ENCODE results near the gene VIL1. TPM values are rescaled to one million over a fixed set of nuclear protein-coding genes. Genes with fewer than 3 reads are reported as not detected.

VIL1 gene
- total RNA-seq, 4 donors from 2014 or later, result 177 to 541 (median 285) TPM

DNA sequence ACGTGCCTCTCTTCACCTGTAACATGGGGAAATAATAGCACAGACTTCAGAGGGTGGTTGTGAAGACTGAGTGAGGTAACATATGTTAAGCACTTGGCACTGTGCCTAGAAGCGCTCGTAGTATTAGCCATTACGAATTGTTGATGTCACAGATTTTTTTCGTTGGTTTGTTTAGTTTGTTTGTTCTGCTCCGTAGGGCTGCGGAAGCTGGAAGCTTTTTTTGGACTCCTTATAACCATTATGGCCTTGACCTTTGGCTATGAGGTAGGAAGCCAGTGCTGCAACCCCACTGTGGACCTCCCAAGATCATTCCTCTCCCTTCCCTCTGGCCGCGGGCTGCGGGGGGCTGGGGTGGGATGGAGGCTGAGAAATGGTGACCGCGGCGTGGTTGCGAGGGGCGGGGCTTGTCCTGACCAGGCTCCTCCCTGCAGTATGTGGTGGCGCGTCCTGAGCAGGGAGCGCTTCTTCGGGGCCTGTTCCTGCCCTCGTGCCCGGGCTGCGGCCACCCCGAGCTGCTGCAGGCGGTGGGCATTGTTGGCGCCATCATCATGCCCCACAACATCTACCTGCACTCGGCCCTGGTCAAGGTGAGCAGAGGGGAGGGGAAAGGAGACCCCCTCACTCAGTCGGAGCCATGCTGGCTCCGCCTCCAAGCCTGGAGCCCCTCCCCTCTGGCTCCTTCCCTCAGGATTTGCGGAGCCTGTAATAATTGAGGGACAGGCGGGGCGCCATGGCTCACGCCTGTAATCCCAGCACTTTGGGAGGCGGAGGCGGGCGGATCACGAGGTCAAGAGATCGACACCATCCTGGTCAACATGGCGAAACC lies 31.3 kb upstream of the VIL1 start:
- intact Hi-C loops (cut with DNase I; ENCODE audit: low total_unique reads), result no loop called here
- Histone ChIP-seq H3K36me3 (no peaks in the 10 kb centered on the region), H3K27ac (peak overlapping the region; percentile 55 to 76 (median 62)), H3K4me1 (peaks cover 0 to 14% (median 4%) of the 10 kb centered on the region in 4 donors), H3K4me3 (peak overlapping the region in 3 of 4 donors; percentile 21 to 51 (median 35)), H3K27me3 (no peaks in the 10 kb centered on the region), H3K9me3 (no peaks in the 10 kb centered on the region)
- in situ Hi-C loops (cut with MboI; ENCODE audit: low pct_ligation_motif_present in 1 of 4, low pct_unique_long_range_greater_than_20kb in 1 of 4, low sequenced_read_pairs in 3 of 4), result loop anchor here in 3 of 4 donors (25.0 kb wide), 2 partner anchors 100 to 200 kb away; partner anchors contain the start of gene TMBIM1 (in 2 of the 3)
- WGBS, 2 donors (ENCODE audit: low coverage in 1 of 2), result 0 to 14% methylated on average over 4 to 25 of the region's 38 CpGs
- DNase-seq, result peak; percentile 75
- TF ChIP-seq POLR2AphosphoS5 (IDR thresholded peaks at IDR 0.05), result peak in 1 of 3 donors; percentile 39
- peak; percentile 59 for TF ChIP-seq POLR2A (IDR thresholded peaks at IDR 0.05)
- no peak for TF ChIP-seq CTCF (IDR thresholded peaks at IDR 0.05)
- no peak for TF ChIP-seq EP300 (IDR thresholded peaks at IDR 0.05; ENCODE audit: low read depth)

DNA sequence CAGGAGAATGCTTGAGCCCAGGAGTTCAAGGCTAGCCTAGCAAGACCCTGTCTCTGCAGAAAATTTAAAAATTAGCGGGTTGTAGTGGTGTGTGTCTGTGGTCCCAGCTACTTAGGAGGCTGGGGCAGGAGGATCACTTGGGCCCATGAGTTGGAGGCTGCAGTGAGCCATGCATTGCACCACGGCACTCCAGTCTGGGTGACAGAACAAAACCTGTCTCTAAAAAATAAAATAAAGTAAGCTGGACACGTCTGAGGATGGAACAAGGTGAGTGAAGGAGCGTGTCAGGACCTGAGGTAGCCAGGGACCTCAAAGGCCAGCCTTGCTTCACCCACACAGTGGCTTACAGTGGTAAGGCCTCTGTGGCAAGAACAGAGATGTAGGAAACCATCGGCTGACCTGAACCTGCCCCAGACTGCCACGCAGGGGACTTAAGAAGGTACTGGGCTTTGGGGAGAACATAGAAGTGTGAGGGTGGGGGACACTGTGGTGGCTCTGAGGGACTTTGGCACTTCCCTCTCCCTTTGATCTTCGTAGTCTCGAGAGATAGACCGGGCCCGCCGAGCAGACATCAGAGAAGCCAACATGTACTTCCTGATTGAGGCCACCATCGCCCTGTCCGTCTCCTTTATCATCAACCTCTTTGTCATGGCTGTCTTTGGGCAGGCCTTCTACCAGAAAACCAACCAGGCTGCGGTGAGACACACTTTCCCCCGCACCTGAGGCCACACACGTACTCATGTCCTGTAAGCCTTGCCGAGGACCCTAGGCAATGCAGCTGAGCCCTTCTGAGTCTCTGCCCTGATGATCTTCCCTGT lies 29.4 kb upstream of the VIL1 start:
- 92% methylated on average over 17 of the region's 17 CpGs; no CpG with 5 or more reads in 1 of the 2 donors for WGBS, 2 donors (ENCODE audit: low coverage in 1 of 2)
- intact Hi-C loops (cut with DNase I; ENCODE audit: low total_unique reads) (no loop called here), in situ Hi-C loops (cut with MboI; ENCODE audit: low pct_ligation_motif_present in 1 of 4, low pct_unique_long_range_greater_than_20kb in 1 of 4, low sequenced_read_pairs in 3 of 4) (loop anchor here in 3 of 4 donors (10.0 to 25.0 kb wide), 3 partner anchors 95 to 202 kb away; partner anchors contain the start of gene TMBIM1 (in 3 of the 3))
- no peak for DNase-seq
- no peaks in the 10 kb centered on the region for H3K36me3 ChIP-seq
- H3K9me3 ChIP-seq, result no peaks in the 10 kb centered on the region
- H3K27ac ChIP-seq, result no peak overlapping the region
- peaks cover 0 to 21% (median 4%) of the 10 kb centered on the region in 4 donors for H3K4me1 ChIP-seq
- no peak overlapping the region for H3K4me3 ChIP-seq
- no peaks in the 10 kb centered on the region for H3K27me3 ChIP-seq
- TF ChIP-seq POLR2AphosphoS5 (IDR thresholded peaks at IDR 0.05) (no peak), CTCF (IDR thresholded peaks at IDR 0.05) (no peak), EP300 (IDR thresholded peaks at IDR 0.05; ENCODE audit: low read depth) (no peak), POLR2A (IDR thresholded peaks at IDR 0.05) (no peak)

- H3K9me3 ChIP-seq, result no peaks in the 10 kb centered on the region
- no peak overlapping the region for H3K4me3 ChIP-seq
- no peaks in the 10 kb centered on the region for H3K36me3 ChIP-seq
- H3K4me1 ChIP-seq, result peaks cover 3 to 32% (median 12%) of the 10 kb centered on the region in 4 donors
- no peak for DNase-seq
- no peak overlapping the region for H3K27ac ChIP-seq
- in situ Hi-C loops (cut with MboI; ENCODE audit: low pct_ligation_motif_present in 1 of 4, low pct_unique_long_range_greater_than_20kb in 1 of 4, low sequenced_read_pairs in 3 of 4), result loop anchor here in 3 of 4 donors (10.0 to 25.0 kb wide), 3 partner anchors 96 to 204 kb away; partner anchors contain the start of gene TMBIM1 (in 3 of the 3)
- H3K27me3 ChIP-seq, result no peaks in the 10 kb centered on the region
- no peak for TF ChIP-seq POLR2AphosphoS5 (IDR thresholded peaks at IDR 0.05)
- no peak for TF ChIP-seq POLR2A (IDR thresholded peaks at IDR 0.05)
- TF ChIP-seq EP300 (IDR thresholded peaks at IDR 0.05; ENCODE audit: low read depth), result no peak
- no peak for TF ChIP-seq CTCF (IDR thresholded peaks at IDR 0.05)
- 91 to 92% methylated on average over 11 to 23 of the region's 23 CpGs for WGBS, 2 donors (ENCODE audit: low coverage in 1 of 2)
- intact Hi-C loops (cut with DNase I; ENCODE audit: low total_unique reads), result no loop called here
Observed at GRCh38 chr2:218391202-218391601, 27.7 kb upstream of the VIL1 start.

DNA sequence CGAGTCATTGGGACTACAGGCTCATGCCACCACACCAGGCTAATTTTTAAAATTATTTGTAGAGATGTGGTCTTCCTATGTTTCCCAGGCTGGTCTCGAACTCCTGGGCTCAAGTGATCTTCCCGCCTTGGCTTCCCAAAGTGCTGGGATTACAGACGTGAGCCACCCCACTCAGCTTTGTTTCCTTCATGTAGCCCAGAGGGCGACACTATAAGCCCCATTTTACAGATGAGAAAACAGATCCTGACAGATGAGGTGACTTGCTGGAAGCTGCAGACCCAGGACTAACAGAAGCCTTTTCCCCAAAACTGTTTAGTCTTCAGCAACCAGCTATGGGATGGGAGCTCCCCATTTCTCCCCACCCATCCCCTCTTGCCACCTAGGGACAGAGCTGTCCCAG lies 26.5 kb upstream of the VIL1 start:
- WGBS, 2 donors (ENCODE audit: low coverage in 1 of 2), result 83 to 93% methylated on average over 4 to 5 of the region's 5 CpGs
- H3K4me3 ChIP-seq, result no peak overlapping the region
- H3K9me3 ChIP-seq, result no peaks in the 10 kb centered on the region
- intact Hi-C loops (cut with DNase I; ENCODE audit: low total_unique reads), result no loop called here
- DNase-seq, result no peak
- H3K27ac ChIP-seq, result no peak overlapping the region
- no peaks in the 10 kb centered on the region for H3K27me3 ChIP-seq
- in situ Hi-C loops (cut with MboI; ENCODE audit: low pct_ligation_motif_present in 1 of 4, low pct_unique_long_range_greater_than_20kb in 1 of 4, low sequenced_read_pairs in 3 of 4), result loop anchor here in 3 of 4 donors (10.0 to 25.0 kb wide), 3 partner anchors 98 to 205 kb away; partner anchors contain the start of gene TMBIM1 (in 3 of the 3)
- H3K36me3 ChIP-seq, result no peaks in the 10 kb centered on the region
- TF ChIP-seq POLR2AphosphoS5 (IDR thresholded peaks at IDR 0.05) (no peak), POLR2A (IDR thresholded peaks at IDR 0.05) (no peak), CTCF (IDR thresholded peaks at IDR 0.05) (no peak), EP300 (IDR thresholded peaks at IDR 0.05; ENCODE audit: low read depth) (no peak)
- peaks cover 8 to 36% (median 20%) of the 10 kb centered on the region in 4 donors for H3K4me1 ChIP-seq
